Fibroblast of villous mesenchyme (primary cell): ENCODE results near the gene GABBR1. TPM values are rescaled to one million over a fixed set of nuclear protein-coding genes. Genes with fewer than 3 reads are reported as not detected.

ENCODE experiments used
- DNase-seq: peaks from one replicate; pipeline ENCODE4 v3.0.0-alpha.2; 2010; ENCODE audit warnings: low read depth
- H3K4me3 ChIP-seq: 2 replicates; pipeline ENCODE4 v1.5.1; 2011; ENCODE audit warnings: low read depth, mild to moderate bottlenecking, low read length
- total RNA-seq: library from RNA; depleted of rRNA; stranded (reverse); fragments of >200 nt; gene quantifications from 2 replicates; pipeline ENCODE4 v1.2.3, GENCODE V29; 2012
- TF ChIP-seq, protein P1 (sequence below): IDR thresholded peaks from 2 replicates; pipeline ENCODE4 v1.5.1; 2012; ENCODE audit warnings: low read depth, mild to moderate bottlenecking, low read length; ENCODE audit not compliant: insufficient read depth

GABBR1 gene
- total RNA-seq, 1 donor, result 12.5 TPM

DNA sequence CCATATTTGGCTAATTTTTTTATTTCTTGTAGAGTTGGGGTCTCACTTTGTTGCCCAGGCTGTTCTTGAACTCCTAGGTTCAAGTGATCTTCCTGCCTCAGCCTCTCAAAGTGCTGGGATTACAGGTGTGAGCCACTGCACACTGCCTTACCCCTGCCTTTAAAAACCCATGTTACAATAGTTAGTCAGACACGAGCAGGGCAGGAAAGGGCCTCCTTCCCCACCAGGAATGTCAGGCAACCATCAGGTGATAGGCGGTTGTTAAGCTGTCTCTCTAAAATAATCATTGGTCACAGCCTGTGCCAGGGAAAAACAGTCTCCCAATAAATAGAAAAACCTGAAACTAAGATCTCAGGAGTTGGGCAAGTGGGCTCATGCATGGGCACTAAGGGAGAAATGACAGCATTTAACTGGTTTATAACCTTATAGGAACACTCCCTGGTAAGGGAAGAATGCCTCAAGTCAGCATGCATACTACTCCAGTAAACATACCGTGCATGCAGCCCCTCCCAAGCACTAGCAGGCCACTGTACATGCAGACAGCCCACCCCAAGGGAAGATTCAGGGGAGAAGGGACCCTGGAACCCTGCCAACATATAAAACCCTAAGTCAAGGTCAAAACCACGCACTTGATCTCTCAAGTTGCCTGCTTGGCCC is 39.7 kb downstream of the GABBR1 start:
- no peak overlapping the region for H3K4me3 ChIP-seq
- TF ChIP-seq, protein P1, sequence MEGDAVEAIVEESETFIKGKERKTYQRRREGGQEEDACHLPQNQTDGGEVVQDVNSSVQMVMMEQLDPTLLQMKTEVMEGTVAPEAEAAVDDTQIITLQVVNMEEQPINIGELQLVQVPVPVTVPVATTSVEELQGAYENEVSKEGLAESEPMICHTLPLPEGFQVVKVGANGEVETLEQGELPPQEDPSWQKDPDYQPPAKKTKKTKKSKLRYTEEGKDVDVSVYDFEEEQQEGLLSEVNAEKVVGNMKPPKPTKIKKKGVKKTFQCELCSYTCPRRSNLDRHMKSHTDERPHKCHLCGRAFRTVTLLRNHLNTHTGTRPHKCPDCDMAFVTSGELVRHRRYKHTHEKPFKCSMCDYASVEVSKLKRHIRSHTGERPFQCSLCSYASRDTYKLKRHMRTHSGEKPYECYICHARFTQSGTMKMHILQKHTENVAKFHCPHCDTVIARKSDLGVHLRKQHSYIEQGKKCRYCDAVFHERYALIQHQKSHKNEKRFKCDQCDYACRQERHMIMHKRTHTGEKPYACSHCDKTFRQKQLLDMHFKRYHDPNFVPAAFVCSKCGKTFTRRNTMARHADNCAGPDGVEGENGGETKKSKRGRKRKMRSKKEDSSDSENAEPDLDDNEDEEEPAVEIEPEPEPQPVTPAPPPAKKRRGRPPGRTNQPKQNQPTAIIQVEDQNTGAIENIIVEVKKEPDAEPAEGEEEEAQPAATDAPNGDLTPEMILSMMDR, result no peak
- no peak for DNase-seq

DNA sequence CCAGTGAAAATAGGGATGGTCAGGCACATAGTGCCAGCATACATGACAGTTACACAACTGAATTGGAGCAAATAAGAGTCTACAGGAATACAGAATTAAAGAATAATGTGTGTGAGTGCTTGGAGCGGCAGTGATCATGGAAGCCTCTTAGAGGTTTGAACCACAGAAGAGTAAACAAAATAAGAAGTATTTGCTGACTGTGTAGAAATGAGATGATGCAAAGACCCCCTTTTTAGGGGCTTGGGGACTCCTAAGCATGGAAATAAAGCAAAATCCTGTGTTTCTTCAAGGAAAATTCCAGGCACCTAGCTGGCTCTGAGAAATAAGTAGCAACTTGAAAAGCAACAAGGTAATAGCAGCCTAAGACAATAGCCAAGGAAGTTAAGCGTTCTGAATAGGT is 41.3 kb downstream of the GABBR1 start:
- H3K4me3 ChIP-seq, result no peak overlapping the region
- TF ChIP-seq, protein P1, result no peak
- DNase-seq, result no peak

DNA sequence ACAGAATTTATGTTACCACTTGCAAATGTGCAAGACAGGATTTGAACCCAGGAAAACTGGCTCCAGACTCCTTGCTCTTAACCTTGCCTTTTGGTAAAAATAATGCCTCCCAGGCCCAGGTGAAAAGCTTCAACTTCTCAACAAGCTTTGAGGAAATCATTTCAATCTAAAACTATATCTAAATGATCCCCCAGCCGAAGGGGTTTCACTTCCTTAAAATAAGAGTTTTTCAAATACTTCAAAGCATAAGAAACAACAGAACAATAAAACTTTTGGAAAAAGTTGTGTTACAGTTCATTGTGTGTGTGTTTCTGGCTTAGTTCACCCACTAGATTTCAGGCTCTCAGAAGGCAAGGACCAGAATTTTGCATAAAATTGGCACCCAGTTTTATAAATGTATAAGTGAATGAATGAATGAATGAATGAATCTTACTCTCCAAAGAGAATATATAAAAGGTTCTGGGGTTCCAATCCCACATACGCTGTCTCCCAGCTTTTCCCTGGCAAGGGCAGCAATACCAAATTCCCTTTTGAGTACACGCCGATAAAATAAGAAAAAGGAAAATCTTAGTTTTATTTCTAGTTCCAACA is 42.7 kb downstream of the GABBR1 start:
- TF ChIP-seq, protein P1, result no peak
- no peak for DNase-seq
- no peak overlapping the region for H3K4me3 ChIP-seq

DNA sequence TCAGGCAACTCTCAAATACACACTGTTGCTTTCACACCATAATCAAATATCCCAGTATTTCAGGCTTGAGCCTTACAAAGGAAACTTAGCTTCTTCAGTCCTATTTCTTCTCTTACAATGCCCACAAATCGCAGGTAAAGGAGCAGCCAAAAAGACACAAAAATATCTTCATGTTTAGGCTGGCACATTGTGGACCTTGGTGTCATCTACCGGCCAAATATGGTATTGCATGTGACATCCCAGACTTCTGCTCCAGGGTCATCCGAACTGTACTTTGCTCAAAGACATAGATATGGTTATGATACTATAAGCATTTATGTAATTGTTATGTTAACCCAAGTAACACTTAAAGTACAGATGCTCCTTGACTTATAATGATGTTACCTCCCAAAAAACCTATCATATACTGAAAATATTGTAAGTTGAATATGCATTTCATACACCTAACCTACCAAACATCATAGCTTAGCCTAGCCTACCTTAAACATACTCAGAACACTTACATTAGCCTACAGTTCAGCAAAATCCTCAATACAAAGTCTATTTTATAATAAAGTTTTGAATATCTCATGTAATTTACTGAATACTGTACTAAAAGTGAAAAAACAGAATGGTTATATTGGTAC is 43.4 kb downstream of the GABBR1 start:
- no peak overlapping the region for H3K4me3 ChIP-seq
- TF ChIP-seq, protein P1, result peak; percentile 91

DNA sequence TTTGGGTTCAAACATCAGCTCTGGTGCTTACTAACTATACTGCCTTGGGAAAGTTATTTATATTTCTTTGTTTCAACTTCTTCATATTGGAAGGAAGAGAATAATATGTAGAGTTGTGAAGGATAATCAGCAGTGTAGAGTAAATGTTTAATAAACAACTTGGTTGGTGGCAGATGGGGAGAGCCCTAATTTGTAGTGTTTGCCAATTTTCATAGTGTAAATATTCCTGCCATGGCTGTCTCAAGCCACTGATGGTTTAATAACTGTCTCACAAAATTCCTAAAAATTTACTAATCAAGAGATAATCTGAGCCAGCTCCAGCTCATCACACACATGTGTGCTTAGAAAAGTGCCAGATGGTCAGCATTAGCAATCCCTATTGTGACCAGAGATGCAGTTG is 48.2 kb downstream of the GABBR1 start, which contains the start of gene OR2H2:
OR2H2 (plus strand) TSS at position 301 of the 400 bp plus-strand sequence. CDS start 2,824 bp downstream, outside the sequence.
- H3K4me3 ChIP-seq, result no peak within 1 kb of the TSS
- DNase-seq, result no peak
- TF ChIP-seq, protein P1, result no peak

More for the DNA sequence above, 43.4 kb downstream of the GABBR1 start:
- DNase-seq, result peak; percentile 48

DNA sequence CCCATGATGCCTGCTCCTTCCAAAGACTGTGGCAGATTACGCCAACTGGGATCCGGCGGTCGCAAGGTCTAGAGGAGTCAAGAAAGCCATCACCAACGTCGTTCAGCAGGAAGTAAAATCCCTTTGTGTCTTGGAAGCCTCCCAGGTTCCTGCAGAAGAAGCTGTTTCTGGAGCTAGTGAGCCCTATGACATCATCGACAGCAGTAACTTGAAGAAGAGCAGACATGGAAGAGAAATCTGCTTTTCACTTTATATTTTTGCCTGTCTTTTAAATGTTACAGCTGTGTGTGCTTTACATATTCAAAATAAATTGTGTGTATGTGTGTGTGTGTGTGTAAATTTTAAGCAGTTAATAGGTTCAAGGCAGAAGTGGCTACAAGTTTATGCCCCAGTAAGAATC is 55.4 kb downstream of the GABBR1 start:
- no peak overlapping the region for H3K4me3 ChIP-seq
- no peak for DNase-seq
- TF ChIP-seq, protein P1, result no peak
